Epithelial cell of esophagus (primary cell): ENCODE results near the gene REN.

Experiments used
- DNase-seq: peaks from one replicate; pipeline ENCODE4 v3.0.0; 2010; ENCODE audit warnings: low read depth
- H3K4me3 ChIP-seq: 2 replicates; pipeline ENCODE4 v1.5.1; 2011; ENCODE audit warnings: mild to moderate bottlenecking, low read length, control low read depth
- TF ChIP-seq, protein P1 (sequence below): IDR thresholded peaks from 2 replicates; pipeline ENCODE4 v1.5.1; 2011; ENCODE audit warnings: low read depth, mild to moderate bottlenecking, low read length, control low read depth, inconsistent platforms; ENCODE audit not compliant: insufficient read depth; ENCODE audit errors: missing control alignments

Gene REN

DNA sequence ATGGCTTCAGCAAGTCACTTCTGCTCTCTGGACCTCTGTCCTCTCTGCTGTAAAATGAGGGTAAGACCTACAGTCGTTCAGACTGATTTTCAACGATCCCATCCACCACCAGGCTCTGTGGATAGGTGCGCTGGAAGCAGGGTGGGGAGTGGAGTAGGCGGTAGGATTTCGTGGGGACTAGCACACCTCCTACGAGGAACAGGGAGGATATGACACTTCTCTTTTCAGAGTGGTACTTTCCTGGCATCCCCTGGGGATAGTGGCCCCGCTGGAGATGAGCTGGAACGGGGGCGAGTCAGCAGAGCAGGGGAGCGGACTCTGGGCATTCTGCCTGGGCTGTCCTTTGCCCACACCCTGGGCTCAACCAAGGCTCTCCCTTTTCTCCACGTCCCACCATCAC lies 32.0 kb downstream of the REN start:
- TF ChIP-seq, protein P1, sequence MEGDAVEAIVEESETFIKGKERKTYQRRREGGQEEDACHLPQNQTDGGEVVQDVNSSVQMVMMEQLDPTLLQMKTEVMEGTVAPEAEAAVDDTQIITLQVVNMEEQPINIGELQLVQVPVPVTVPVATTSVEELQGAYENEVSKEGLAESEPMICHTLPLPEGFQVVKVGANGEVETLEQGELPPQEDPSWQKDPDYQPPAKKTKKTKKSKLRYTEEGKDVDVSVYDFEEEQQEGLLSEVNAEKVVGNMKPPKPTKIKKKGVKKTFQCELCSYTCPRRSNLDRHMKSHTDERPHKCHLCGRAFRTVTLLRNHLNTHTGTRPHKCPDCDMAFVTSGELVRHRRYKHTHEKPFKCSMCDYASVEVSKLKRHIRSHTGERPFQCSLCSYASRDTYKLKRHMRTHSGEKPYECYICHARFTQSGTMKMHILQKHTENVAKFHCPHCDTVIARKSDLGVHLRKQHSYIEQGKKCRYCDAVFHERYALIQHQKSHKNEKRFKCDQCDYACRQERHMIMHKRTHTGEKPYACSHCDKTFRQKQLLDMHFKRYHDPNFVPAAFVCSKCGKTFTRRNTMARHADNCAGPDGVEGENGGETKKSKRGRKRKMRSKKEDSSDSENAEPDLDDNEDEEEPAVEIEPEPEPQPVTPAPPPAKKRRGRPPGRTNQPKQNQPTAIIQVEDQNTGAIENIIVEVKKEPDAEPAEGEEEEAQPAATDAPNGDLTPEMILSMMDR = no peak
- H3K4me3 ChIP-seq = no peak overlapping the region
- no peak for DNase-seq

GRCh38 chr1:204132718-204133117 lies 33.4 kb downstream of the REN start:
- no peak overlapping the region for H3K4me3 ChIP-seq
- DNase-seq = no peak
- TF ChIP-seq, protein P1 = no peak

GRCh38 chr1:204131978-204132377 lies 34.2 kb downstream of the REN start:
- no peak overlapping the region for H3K4me3 ChIP-seq
- no peak for DNase-seq
- TF ChIP-seq, protein P1 = no peak

DNA sequence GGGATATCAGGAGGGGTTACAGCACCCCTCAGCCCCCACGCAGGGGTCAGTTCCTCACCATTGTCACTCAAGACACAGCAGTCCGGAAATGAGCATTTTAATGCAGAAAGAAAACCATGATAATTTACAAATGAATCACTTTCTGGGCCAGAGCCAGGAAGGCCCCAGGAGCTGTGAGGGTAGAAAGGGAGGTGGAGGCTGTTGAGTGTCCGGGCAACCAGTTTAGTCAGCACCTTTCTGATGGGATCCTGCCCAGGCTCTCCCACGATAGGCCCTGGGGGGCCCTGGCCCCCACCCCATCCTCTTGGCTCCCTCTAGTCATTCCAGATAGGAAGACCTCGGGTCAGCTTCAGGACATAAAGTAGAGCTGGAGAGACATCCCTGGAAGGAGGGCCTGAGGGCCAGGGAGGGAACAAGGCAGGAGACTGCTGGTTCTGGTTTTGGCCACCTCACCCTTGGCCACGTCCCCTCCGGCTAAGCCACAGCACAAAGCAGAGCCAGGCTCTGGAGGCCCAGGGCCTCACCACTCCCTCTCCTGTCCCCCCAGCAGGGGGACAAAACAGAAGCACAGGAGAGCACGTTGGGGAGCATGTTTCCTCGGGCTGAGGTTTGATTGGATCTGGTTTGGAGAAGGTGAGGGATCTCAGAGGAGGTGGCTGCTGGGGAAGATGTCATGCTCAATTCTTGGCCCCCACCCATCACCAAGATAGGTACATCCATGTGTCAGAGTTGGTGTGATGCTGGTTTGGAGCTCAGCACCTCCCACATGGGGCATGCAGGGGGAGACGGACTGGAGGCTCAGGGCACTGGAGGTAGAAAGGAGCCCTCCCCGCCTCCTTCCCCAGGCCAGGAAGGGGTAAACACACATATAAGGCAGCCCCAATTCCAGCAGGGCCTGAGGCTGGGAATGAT lies 34.9 kb downstream of the REN start:
- DNase-seq = peak; percentile 87
- TF ChIP-seq, protein P1 = peak; percentile 11
- H3K4me3 ChIP-seq = no peak overlapping the region

- TF ChIP-seq, protein P1 = no peak
These were observed 36.0 kb downstream of the REN start for GRCh38 chr1:204130178-204130577.

GRCh38 chr1:204128964-204129896 lies 36.9 kb downstream of the REN start:
- DNase-seq = peak; percentile 61
- H3K4me3 ChIP-seq = peak overlapping the region; percentile 38

More at GRCh38 chr1:204130178-204130577, 36.0 kb downstream of the REN start:
- no peak overlapping the region for H3K4me3 ChIP-seq
- DNase-seq = no peak

More at GRCh38 chr1:204128964-204129896, 36.9 kb downstream of the REN start:
- TF ChIP-seq, protein P1 = peak; percentile 80
